22Rv1 (cell line): Measurements from ENCODE around the gene KRTAP9-7.

Experiments
- ZFX ChIP-seq: fragments of 450-650 bp; IDR thresholded peaks from 2 replicates; pipeline ENCODE4 v1.6.1; 2017; ENCODE audit warnings: antibody characterized with exemption, borderline replicate concordance
- TF ChIP-seq, protein P1 (sequence below): fragments of 450-650 bp; IDR thresholded peaks from 2 replicates; pipeline ENCODE4 v1.5.1; 2017; ENCODE audit warnings: mild to moderate bottlenecking

GRCh38 chr17:41307647-41308046 lies 32.1 kb downstream of the KRTAP9-7 start:
- TF ChIP-seq, protein P1, sequence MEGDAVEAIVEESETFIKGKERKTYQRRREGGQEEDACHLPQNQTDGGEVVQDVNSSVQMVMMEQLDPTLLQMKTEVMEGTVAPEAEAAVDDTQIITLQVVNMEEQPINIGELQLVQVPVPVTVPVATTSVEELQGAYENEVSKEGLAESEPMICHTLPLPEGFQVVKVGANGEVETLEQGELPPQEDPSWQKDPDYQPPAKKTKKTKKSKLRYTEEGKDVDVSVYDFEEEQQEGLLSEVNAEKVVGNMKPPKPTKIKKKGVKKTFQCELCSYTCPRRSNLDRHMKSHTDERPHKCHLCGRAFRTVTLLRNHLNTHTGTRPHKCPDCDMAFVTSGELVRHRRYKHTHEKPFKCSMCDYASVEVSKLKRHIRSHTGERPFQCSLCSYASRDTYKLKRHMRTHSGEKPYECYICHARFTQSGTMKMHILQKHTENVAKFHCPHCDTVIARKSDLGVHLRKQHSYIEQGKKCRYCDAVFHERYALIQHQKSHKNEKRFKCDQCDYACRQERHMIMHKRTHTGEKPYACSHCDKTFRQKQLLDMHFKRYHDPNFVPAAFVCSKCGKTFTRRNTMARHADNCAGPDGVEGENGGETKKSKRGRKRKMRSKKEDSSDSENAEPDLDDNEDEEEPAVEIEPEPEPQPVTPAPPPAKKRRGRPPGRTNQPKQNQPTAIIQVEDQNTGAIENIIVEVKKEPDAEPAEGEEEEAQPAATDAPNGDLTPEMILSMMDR = no peak
- TF ChIP-seq ZFX = no peak
